OCI-LY3 (cell line): ENCODE data around the gene YPEL5.

Experiments used
- EZH2phosphoT487 ChIP-seq: fragments of 200-600 bp; shearing (Covaris generic); IDR thresholded peaks from 2 replicates; pipeline ENCODE4 v1.6.1; 2018; ENCODE audit warnings: antibody characterized with exemption, mixed run types, low read depth
- TF ChIP-seq, protein P1 (sequence below): fragments of 200-600, 300-600 bp; sonication (generic); IDR thresholded peaks from 2 replicates; pipeline ENCODE4 v1.5.1; 2014; ENCODE audit warnings: antibody characterized with exemption, low read length, low read depth

DNA sequence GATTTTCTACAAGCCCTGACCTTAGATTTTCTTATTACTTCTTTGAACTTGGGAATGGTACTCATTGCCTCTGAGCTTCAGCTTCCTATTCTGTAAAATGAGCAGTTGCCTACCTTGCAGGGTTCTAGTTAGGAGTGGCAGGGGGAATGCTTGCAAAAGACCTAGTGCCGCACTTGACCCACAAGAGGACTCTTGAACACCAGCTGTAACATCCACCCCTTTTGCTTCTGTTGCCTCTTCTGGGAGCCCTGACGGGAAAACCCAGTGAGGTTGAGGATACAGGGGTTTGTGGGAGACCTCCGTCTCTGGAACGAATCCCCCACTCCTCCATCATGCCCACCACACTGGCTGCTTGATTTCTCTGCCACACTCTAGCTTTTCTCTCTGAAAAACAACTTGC lies 57.5 kb downstream of the YPEL5 start:
- TF ChIP-seq, protein P1, sequence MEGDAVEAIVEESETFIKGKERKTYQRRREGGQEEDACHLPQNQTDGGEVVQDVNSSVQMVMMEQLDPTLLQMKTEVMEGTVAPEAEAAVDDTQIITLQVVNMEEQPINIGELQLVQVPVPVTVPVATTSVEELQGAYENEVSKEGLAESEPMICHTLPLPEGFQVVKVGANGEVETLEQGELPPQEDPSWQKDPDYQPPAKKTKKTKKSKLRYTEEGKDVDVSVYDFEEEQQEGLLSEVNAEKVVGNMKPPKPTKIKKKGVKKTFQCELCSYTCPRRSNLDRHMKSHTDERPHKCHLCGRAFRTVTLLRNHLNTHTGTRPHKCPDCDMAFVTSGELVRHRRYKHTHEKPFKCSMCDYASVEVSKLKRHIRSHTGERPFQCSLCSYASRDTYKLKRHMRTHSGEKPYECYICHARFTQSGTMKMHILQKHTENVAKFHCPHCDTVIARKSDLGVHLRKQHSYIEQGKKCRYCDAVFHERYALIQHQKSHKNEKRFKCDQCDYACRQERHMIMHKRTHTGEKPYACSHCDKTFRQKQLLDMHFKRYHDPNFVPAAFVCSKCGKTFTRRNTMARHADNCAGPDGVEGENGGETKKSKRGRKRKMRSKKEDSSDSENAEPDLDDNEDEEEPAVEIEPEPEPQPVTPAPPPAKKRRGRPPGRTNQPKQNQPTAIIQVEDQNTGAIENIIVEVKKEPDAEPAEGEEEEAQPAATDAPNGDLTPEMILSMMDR: no peak
- TF ChIP-seq EZH2phosphoT487: no peak
